Right ventricle myocardium inferior (tissue), 1 donor: ENCODE results near the gene PKD2L1. TPM values are rescaled to one million over a fixed set of nuclear protein-coding genes. Genes with fewer than 3 reads are reported as not detected.
"Not testable (repeated sequence)": the region's sequence is repeated elsewhere in the genome, so short reads cannot be mapped to it uniquely, and the experiment has no call there.

Experiments
- ATAC-seq: fragments of 200-7000 bp; cut with Tn5 transposase; one replicate; pipeline ENCODE4 v1.9.1; 2020; ENCODE audit warnings: mild to moderate bottlenecking, moderate library complexity
- DNase-seq: peaks from one replicate; pipeline ENCODE4 v3.0.0; 2021; ENCODE audit errors: missing footprints
- intact Hi-C: fragments of 100-400 bp; cut with DNase I; formaldehyde crosslinking; loops from one replicate; pipeline ENCODE4 v1.11.0; 2022
- long read RNA-seq: library from polyadenylated mRNA; unstranded; transcript quantifications from one replicate; pipeline ENCODE4 v2.0.0, GENCODE V29; 2021
- total RNA-seq: library from RNA; stranded (reverse); fragmentation: NEBNext Ultra II Directional; extraction: Animal tissue kit (Norgen Biotek cat#: 25700); gene quantifications from one replicate; pipeline ENCODE4 v1.2.1, GENCODE V29; 2021
- donor health status: DM: no; HTN: yes; CAD: no; lungs with severe emphysema.

The PKD2L1 gene
- total RNA-seq = not detected
- long read RNA-seq = 0 reads

DNA sequence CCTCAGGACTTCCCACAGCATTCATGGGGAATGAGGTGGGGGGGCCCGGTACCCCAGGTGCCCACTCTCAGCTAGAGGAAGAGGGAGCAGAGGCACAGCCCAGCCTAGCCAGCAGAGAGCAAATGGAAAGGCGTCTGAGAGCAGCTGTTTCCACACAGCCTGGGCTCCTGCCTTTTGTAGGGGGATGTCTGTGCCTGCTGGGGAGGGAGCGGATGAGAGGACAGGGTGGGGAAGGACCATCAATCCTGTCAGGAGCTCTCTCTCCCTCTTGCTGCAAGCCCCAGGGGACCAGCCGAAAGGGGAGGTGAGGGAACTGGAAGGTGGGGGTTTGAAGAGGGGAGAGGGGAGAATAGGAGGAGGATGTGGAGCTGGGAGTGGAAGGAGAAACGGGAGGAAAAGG, at the start of gene PKD2L1:
TSS of gene PKD2L1 (minus strand) at position 150 of the 400 bp plus-strand sequence. CDS start at position 25, 125 bp downstream.
- ATAC-seq (no peak), DNase-seq (no peak)
- intact Hi-C loops = no loop called here

GRCh38 chr10:100377830-100378229, 47.8 kb upstream of the PKD2L1 start:
- ATAC-seq (no peak), DNase-seq (no peak)
- intact Hi-C loops = no loop called here

DNA sequence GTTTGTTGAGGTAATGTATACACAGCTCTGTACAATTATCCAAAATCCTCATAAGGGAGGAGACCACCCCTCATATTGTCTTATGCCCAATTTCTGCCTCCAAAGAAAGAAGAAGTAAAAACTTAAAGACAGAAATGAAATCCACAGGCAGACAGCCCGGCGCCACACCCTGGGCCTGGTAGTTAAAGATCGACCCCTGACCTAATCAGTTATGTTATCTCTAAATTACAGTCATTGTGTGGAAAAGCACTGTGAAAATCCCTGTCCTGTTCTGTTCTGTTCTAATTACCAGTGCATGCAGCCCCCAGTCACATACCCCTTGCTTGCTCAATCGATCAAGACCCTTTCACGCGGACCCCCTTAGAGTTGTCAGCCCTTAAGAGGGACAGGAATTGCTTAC, 46.6 kb upstream of the PKD2L1 start:
- intact Hi-C loops, DNase-seq, ATAC-seq: not testable (repeated sequence)

DNA sequence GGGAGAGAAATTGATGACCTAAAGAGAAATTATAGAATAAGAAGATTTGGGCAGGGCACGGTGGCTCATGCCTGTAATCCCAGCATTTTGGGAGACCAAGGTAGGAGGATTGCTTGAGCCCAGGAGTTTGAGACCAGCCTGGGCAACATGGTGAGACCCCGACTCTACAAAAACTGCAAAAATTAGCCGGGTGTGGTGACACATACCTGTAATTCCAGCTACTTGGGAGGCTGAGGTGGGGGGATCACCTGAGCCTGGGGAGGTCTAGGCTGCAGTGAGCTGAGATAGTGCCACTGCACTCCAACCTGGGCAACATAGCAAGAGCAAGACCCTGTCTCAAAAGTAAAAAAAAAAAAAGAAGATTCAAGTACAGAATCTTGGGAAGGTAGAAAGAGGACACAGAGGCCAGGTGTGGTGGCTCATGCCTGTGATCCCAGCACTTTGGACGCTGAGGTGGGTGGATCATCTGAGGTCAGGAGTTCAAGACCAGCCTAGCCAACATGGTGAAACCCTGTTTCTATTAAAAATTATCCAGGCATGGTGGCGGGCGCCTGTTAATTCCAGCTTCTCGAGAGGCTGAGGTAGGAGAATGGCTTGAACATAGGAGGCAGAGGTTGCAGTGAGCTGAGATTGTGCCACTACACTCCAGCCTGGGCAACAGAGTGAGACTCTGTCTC, 44.8 kb upstream of the PKD2L1 start:
- ATAC-seq, DNase-seq: not testable (repeated sequence)
- intact Hi-C loops = loop anchor here (5.0 kb wide), 1 partner anchor 88 kb away; the partner anchor contains the start of gene BLOC1S2

DNA sequence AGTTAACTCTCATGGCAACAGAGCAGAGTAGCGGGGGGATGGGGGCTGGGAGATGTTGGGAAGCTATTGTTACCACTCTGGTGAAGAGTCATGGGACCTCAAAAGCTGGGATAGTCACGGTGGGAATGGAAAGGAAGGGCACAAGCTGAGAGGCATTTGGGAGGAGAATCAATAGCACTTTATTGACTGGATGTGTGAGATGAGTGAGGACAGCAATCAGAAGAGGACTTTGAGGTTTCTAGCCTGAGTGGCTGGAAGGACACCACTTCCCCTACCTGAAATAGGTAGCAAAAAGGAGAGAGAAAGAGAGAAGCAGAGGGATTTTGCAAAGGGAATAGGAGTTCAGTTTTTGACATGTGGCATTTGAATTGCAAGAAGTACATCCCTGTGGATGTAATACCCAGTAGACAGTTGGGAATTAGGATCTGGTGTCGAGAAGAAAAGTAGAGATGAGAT, 44.2 kb upstream of the PKD2L1 start:
- DNase-seq = no peak
- intact Hi-C loops = loop anchor here (5.0 kb wide), 1 partner anchor 87 kb away; the partner anchor contains the start of gene BLOC1S2
- no peak for ATAC-seq

- intact Hi-C loops = loop anchor here (5.0 kb wide), 1 partner anchor 86 kb away; the partner anchor contains the start of gene BLOC1S2
- DNase-seq (peak; percentile 98), ATAC-seq (peak; percentile 97)
Observed at GRCh38 chr10:100373298-100374199, 43.5 kb upstream of the PKD2L1 start.

DNA sequence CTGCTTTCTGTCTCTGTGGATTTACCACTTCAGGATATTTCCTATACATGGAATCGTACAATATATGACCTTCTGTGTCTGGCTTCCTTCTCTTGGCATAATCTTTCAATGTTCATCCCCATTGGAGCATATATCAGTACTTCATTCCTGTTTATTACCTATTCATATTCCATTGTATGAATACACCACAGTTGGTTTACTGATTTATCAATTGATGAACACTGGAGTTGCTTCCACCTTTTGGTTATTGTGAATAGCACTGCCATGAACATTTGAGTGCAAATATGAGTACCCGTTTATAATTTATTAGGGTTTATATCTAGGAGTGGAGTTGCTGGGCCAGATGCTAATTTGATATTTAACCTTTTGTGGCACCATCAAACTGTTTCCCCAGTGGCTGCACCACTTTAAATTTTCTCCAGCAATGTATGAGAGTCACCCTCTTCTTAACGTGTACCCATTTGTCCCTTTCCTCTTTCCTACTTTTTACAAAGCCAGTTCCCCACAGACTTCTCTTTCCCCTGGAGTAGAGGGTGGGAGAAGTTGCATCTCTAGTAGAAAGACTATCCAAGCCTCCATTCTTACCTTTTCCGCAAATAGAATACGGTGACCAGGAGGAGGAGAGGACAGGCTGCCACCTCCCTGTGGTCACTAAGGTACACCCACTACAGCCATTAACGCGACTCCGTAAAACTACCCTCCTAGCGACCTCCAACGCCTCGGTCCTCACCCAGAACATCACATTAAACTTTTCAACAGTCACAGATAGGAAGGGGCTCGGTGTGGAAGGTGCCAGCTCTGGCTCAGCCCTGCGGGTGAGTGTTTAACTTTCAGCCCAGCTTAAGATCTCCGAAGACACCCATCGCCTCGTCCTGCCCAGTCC, 42.6 kb upstream of the PKD2L1 start:
- ATAC-seq = no peak
- DNase-seq = no peak
- intact Hi-C loops = loop anchor here (5.0 kb wide), 1 partner anchor 85 kb away; the partner anchor contains the start of gene BLOC1S2

GRCh38 chr10:100371482-100372027, 41.5 kb upstream of the PKD2L1 start:
- no peak for DNase-seq
- ATAC-seq = no peak
- intact Hi-C loops = loop anchor here (2.0 to 5.0 kb wide), 2 partner anchors 25 to 84 kb away; partner anchors contain the start of genes BLOC1S2 and SCD

- DNase-seq (peak; percentile 88), ATAC-seq (peak; percentile 60)
- intact Hi-C loops = loop anchor here (2.0 to 5.0 kb wide), 2 partner anchors 24 to 84 kb away; partner anchors contain the start of genes BLOC1S2 and SCD
Observed at GRCh38 chr10:100370714-100371481, 40.9 kb upstream of the PKD2L1 start.

- DNase-seq (no peak), ATAC-seq (no peak)
- intact Hi-C loops = no loop called here
Observed at GRCh38 chr10:100368721-100369120, 38.7 kb upstream of the PKD2L1 start.

DNA sequence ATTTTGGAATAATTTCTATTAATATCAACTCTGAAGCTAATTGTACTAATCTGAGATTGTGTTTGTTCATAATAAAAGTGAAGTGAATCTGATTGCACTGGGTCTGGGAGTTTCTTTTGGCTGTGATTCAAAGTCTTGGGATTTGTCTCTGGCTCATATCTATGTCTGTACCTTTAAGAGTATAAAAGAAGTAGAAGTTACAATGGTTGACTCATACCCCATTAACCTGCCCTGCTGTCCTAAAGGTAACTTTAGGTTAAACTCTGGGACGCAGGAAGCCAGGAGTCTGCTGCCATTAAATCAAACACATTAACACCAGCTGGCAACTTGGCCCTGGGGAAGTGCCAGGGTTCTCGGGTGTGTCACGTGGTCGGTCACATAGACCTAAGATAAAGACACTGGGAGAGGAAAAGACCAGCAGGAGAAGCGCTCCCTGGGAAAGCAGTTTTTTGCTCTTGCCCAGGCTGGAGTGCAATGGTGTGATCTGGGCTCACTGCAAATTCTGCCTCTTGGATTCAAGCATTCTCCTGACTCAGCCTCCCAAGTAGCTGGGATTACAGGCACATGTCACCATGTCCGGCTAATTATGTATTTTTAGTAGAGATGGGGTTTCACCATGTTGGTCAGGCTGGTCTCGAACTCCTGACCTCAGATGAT, 34.8 kb upstream of the PKD2L1 start:
- peak; percentile 92 for ATAC-seq
- intact Hi-C loops = no loop called here
- DNase-seq = peak; percentile 83

DNA sequence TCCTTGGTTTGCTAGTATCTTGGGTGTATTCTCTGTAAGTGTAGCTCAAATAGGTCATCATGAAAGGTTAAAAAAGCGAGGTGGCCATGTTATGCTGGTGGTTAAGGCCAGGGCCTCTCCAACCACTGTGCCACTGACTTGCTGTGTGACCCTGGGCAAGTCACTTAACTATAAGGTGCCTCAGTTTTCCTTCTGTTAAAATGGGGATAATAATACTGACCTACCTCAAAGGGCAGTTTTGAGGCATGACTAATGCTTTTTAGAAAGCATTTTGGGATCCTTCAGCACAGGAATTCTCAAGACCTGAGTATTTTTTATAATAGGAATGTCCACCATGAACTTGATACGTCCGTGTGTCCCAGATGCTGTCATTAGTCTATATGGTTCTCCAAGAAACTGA, 34.1 kb upstream of the PKD2L1 start:
- intact Hi-C loops = no loop called here
- no peak for ATAC-seq

DNA sequence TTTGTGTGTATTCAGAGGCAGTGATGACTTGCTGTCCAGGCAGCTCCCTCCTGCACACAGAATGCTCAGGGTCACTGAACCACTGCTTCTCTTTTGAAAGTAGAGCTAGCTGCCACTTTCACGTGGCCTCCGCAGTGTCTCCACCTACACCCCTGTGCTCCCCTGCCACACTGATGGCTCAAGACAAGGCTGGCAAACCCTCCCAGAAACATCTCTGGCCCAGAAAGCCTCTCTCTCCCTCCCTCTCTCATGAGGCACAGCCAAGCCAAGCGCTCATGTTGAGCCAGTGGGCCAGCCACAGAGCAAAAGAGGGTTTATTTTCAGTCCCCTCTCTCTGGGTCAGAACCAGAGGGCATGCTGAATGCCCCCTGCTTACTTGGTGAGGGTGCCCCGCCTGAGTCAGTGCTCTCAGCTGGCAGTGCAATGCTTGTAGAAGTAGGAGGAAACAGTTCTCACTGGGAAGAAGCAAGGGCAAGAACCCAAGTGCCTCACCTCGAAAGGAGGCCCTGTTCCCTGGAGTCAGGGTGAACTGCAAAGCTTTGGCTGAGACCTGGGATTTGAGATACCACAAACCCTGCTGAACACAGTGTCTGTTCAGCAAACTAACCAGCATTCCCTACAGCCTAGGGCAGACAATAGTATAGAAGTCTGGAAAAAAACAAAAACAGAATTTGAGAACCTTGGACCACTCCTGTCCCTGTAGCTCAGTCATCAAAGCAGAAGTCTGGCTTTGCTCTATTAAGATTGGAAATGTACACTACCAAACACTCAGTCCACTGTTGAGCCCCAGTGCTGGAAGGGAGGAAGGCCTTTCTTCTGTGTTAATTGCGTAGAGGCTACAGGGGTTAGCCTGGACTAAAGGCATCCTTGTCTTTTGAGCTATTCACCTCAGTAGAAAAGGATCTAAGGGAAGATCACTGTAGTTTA, 32.8 kb upstream of the PKD2L1 start:
- intact Hi-C loops = no loop called here
- DNase-seq (no peak), ATAC-seq (no peak)

More for the DNA sequence above, 34.1 kb upstream of the PKD2L1 start:
- DNase-seq = no peak

DNA sequence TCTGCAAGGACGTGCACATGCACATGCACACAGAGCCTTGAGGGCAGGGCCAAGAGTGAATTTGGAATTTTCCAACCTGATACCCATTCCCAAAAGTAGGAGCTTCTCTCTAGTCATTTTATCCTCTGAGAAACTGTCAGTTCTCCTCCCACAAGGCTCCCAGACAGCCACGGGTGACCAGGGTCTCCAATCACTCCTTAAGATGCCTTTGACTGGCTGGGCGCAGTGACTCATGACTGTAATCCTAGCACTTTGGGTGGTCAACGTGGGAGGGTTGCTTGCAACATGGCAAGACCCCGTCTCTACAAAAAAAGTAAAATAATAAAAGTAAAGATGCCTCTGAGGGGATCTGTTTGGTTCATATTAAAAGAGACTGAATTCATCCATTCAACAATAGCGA, 30.2 kb upstream of the PKD2L1 start:
- intact Hi-C loops = no loop called here
- ATAC-seq (no peak), DNase-seq (no peak)

- intact Hi-C loops = no loop called here
- ATAC-seq = no peak
Observed at GRCh38 chr10:100359529-100360150, 29.6 kb upstream of the PKD2L1 start.

More at GRCh38 chr10:100359529-100360150, 29.6 kb upstream of the PKD2L1 start:
- DNase-seq = no peak
